Measurements from ENCODE around the gene IGFBP5.

IGFBP5 gene

DNA sequence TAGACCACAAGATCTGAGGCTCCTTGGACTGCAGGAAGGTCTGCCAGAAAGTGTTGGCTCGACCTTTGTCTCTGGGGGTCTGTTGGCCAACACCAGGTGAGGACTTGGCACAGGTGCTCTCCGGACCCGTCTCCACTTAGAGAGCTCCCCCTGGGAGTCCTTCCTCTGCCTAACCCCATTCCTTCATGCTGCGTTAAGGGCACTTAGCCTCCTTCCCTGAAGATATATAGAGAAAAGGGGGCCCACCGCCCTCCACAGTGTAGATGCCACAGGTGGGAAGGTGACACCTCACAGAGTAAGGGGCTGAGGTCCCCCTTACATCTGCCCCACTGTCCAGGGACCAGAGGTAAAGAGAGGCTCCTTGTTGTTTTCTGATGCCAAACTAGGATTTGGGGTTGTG lies 8.2 kb downstream of the IGFBP5 start:
- DNase-seq, result no peak

DNA sequence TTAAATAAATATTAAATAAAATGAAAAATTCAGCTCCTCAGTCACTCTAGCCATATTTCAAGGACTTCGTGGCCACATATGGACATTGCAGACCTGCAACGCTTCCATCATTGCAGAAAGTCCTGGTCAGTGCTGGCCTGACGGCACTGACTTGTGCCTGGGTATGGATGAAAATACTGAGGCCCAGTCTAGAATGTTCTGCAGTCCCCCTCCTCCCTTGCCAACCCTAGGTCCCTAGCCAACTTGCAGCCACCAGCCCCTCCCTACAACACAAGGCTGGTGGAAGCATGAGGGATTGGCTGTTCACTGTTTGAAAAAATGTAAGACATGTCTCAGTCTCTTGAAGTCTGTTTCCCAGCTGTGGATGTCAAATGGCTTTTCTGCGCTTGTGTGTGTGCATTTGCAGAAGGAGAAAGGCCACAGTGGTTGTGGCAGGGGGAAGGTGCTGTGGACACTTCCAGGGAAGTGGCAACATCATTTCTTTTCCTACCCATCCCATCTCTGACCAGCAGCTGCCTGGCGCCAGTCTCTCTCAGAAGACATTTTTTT lies 9.9 kb downstream of the IGFBP5 start:
- no peak for DNase-seq

DNA sequence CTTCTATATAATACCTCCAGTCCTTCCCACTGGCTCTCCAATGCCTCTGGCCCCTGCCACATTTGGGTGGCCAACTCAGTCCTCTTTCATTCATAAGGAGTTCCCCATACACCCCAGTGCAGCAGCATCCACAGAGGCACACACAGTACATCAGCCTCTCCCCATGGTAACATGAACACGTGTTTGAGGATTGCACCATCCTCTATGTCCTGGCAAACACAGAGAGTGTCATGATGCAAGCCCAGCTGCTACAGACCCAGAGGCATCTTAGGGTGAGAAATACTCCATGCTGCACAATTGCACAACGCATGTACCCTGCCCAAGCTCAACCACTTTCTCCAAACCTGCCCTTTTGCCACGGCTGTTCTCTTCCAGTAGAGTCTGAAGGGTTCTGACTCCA lies 11.5 kb downstream of the IGFBP5 start:
- no peak for DNase-seq

DNA sequence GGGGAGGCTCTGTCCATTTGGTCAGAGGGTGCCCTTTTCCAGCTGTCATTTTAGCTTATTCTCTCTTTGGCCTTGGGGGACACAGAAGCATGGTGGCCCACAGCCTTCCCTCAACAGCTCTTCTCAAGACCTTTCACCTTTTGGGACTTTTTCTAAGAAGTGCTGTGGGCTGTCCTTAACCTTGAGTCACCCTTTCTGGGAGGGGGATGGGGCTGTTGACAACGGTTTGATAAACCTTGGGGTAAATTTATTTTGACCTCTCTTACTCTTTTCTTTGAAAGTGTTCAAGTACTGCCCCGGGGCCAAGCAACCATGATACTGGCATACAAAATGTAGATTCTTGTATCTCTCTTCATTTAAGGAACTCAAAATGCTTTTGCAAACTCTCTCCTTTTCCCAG lies 13.7 kb downstream of the IGFBP5 start:
- no peak for DNase-seq

DNA sequence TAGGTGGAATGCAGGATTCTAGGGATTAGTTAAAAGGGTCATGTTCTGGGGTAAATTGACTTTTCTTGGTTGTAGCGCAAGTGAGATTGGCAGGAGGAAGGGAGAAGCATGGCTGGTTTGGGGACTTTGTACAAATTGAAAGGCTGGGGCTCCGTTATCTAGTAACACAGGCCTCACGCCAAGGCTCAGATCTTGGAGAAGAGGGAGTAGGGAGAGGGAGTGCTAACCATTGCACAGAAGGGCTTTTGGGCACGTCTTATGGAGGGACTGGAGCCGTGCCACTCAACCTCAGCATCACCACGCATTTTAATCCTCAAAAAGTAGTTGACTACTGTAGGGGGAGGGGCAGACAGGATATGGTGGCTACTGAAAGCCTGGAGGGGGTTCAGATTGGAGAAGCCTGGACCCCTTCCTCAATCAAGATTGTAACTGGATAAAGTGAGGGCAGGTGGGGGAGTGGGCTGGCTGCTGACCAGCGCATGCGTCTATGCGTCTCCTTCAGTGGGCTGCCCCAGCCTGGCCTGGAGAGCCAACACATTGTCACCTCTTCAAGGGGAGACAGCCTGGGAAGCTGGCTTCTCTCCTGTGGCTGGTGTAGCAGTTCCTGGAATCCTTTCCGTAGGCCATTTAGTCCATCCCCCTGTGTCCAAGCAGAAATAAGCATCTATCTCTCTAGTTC lies 14.3 kb downstream of the IGFBP5 start:
- no peak for DNase-seq

DNA sequence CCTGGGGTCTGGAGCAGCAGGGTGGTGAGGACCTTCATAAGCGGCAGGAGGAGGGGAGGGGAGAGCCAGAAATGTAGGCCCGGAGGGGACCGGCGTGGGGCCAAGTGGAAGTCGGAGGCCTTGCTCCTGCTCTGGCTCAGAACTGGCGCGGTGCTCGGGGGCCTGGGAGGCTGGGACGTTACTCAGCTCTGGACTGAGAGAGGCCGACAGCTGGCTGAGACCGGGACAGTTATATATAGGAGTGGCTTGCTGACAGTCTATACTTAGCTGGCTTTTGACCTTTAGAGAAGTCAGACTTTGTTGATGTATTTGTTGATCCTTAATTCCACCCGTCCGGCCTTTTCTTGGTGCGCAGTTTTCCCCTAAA lies 15.7 kb downstream of the IGFBP5 start:
- no peak for DNase-seq

DNA sequence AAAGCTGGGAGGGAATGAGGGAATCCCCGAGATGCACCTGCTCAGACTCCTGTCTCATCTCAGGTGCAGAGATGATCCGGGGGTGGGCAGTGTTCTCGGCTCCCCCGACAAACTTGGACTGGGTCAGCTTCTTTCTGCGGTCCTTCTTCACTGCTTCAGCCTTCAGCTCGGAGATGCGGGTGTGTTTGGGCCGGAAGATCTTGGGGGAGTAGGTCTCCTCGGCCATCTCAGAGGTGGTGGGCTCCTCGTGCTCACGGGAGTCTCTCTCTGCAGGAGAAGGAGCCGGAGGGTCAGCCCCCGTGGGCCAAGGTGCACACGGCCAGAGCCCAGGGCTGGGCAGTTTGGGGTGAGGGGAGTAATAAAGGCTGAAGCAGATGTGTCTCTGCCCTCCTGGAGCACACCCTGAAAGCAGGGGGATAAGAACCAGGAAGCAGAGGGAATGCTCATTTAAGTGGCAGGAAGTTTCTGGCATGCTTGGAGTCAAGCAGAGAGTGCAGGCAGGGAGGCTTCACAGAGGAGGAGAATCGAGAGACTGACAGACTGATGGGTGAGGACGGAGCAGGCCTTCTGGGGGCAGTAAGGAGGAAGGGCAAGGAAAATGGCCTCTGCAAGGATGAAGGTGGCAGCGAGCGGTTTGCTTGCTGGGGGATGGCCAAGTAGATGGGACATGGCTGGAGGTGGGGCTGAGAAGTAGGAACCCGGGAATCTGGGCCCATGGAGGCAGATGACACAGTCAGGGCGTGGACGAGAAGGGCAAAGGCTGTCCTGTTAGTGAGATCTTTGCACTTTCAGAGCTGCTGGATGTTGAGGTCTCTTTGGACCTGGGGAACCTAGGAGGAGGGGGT lies 16.3 kb downstream of the IGFBP5 start:
- DNase-seq, result no peak

DNA sequence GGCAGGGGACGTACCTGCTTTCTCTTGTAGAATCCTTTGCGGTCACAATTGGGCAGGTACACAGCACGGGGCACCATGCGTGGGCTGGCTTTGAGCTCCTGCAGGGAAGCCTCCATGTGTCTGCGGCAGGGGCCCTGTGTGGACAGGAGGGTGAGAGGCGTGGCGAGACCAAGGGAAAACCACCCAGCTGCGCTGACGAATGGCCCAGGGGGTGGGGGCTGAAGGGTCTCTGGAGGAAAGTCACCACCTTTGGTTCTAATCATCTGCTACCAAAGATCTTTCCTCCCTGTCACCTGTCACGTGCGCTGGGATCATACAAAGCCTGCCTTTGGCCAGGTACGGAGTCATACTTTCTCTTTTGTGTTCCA lies 17.3 kb downstream of the IGFBP5 start:
- no peak for DNase-seq

DNA sequence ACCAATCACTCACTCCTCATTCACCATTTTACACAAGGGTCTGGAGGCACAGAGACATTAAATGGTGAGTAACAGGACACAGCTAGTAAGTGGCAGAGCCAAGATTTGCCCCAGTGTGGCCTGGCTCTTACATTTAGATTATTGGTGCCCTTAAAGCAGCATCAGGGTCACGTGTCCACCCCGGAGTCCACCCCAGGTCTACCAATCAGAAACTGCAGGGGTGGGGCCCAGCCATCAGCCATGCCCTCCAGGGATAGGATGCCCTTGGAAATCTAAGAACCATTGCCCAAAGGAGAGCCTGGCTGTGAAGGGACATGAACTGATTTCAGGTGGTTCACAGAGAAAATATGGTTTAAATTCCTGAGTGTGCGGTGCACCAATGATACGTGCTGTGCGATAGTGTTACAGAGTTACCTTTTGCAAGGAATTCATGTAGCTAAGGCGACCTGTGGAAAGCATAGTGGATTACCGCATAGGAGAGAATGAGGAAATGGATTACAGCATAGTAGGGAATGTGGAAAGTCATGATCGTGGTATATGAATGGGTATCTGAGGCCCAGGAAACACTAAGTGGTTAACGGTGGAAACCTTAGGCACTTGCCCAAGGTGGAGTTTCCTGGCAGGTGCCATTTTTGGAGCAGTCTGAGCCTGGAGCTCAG lies 17.8 kb downstream of the IGFBP5 start:
- DNase-seq, result no peak

DNA sequence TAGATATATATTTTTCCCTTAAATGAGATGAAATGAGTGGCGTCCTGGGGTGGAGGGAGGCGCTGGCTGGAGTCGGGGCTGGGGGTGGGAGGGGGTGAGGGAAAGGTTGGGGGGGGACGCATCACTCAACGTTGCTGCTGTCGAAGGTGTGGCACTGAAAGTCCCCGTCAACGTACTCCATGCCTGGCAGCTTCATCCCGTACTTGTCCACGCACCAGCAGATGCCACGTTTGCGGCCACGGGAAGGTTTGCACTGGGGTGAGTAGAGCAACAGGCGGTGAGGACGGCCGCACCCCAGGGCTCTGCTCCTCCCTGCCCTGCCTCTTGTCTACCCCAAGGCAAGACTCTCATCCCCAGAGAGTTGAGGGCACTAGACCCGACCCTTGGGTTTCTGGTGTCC lies 18.7 kb downstream of the IGFBP5 start:
- DNase-seq, result no peak

DNA sequence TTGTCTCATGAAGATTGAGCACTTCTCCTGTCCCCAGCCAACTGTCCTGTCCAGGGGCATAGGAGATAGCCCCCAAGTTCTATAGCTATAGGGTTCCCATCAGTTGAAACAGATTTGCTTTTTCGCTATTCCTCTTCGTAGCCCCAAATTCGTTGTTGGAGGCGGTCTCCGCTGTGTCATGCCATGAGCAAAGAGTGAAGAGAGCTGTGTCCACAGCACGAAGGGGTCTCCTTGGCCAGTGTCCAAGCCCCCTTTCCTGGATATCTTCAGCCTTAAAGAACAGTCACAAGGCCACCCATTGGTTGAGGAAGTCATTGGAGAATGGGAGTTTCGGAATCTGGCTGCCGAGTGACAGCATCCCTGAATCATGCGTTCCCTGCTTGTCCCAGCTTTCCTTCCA lies 21.0 kb downstream of the IGFBP5 start:
- no peak for DNase-seq

DNA sequence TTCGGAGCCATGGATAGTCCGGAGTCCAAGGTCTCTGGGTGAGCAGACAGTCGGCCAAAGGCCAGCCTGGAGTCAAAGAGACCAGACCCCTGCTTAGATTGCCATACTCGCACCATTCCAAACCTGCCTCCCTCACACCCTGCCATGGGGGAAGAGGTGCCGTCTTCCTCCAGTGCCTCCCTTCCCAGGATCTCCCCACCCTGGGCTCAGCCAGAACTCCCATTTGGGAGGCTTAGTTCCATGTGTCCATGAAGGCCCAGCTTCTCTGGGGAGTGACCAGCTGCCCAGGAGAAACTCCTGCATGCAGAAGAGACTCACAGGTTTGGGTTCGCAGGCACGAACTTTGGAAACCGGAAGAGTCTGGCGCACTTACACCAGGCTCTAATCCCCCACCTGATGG lies 21.7 kb downstream of the IGFBP5 start:
- DNase-seq, result no peak

DNA sequence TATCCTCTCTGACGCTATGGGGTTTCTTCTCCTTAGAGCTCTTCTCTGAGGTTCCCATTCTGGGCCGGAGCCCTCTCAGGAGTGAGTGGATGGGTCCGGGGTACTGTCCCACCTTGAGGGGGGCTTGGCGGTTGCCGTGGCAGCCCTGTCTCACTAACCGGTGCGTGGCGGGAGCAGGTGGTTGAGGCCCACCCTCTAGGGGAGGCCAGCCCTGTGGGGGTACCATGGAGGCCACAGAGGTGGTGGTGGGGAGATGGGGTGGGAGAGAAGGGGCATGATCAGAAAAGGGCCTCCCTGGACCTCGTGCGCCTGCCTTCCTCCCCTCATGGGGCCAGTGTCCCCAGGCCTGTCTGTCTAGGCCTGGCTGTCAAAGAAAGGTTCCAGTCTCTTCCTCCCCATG lies 22.3 kb downstream of the IGFBP5 start:
- no peak for DNase-seq

DNA sequence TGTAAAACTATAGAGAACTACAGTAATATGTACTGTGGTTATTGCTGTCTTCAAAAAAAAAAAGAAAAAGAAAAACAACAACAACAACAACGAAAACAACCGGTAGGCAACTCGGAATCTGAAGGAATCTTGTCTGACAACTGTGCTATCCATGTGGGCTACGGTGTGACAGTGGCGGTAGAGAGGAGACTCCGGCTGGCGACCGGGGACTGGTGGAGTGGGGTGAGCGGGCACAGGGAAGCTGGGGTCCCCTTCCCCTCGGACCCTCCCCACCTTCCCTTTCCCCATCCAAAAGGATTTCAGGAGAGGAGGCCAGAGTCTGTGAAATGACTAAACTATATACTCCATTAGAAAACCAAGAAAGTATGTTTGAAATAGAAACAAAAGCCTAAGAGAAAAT lies 22.9 kb downstream of the IGFBP5 start:
- DNase-seq, result no peak

DNA sequence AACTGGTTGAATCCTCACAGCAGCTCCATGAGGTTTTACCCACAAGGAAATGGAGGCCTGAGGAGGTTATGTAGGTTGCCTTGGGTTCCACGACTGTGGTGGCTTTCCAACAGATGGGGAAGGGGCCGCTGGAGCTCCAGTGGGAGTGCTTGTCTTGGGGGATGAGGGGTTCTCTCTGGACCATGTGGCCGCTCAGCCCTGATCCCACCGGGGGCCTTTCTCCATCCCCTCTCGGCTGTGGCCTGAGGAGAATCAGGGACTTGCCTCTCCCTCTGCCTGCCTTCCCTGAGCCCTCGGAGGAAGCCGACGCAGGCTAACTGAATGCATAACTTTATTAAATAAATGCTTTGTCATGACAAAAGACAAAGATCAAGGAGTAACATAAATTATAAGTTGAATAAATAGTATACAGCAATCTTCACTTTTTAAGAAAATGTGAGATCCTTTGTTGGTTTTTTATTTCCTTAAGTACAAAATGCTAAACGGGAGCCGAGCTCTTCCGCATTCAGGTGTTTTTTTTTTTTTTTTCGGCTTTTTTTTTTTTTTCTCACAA lies 23.5 kb downstream of the IGFBP5 start:
- DNase-seq, result no peak

DNA sequence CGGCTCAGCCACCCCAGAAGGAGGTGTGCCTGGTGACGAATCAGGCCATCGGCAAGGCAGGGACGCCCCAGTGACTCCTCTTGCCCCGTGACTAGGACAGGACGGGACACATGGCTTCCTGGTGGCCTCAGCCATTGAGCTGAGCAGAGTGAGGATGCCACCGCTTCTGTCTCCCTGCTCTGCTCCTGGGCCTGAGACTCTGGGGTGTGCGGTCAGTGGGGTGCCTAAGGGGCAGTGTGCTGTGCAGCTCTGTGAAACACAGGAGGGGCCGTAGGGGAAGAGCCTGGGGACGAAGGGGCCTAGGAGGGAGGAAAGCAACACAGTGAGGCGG lies 24.3 kb downstream of the IGFBP5 start:
- DNase-seq, result no peak

DNA sequence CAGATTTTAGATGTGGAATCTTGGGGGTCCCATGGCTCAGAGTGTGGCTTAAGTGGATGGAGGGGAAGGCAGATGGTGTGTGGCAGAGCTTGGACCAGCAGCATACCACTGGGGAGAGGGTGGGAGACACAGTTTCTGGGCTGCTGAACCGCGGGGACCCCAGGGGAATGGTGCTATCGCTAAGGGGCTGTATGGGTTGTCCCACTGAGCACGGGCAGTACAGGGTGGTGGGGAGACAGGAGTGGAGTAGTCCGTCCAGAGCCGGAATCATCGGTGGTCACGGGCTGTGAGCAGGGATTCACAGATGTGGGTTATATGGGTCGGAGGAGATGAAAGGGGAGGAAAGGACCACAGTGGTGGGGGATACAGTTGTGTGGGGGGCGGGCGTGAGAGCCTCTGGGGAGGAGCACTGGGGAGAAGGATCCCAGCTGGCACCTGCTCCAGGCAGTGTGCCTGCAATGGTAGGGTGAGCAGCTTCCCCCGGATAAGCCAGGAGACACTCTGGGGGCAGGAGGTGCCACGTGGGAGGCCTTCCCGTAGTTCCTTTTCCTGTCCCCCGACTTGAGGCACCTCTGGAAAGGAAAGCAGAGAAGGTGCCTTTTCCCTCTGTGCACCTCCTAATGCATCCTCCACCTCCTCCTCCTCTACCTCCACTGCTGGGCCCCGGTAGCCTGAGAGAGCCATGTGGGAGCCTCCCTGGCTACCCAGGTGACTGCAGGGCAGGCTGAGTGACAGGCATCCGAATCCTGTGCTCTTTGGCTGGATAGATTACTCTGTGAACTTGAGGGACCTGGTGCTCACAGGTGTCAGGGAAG lies 24.9 kb downstream of the IGFBP5 start:
- DNase-seq, result no peak

DNA sequence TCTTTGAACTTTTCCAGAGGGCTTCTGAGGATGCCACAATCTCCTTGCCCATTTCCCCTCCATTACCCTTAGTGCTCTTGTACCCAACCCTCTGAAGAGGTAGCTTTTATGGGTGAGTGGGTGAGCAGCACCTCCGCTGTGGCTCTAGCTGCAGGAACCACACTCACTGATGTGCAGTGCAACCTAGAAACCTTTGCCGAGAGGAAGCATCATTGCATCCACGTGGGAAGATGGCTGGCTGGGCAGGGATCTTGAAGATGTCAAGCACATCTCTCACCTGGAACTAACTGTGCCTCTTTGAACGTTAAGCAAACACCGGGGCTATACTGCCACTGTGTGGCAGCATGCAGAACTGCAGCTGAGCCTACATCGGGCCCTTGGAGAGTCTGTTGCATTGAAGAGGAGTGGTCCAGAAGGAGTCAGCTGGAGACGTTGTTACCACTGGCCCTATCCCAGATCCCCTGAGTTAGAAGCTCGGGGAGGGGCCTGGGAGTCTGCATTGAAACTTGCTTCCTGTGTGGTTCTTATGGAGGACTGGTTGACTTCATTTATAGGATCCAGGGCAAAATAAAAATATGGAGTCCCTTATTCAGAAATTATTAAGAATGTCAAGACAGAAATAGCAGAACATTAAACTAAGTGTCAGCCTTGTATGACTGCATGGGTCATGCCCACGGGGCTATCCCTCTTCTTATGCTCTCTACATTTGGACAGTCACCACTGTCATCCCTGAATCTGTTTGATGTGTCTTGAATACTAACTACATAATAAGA lies 28.7 kb downstream of the IGFBP5 start:
- peak; percentile 75 for DNase-seq

DNA sequence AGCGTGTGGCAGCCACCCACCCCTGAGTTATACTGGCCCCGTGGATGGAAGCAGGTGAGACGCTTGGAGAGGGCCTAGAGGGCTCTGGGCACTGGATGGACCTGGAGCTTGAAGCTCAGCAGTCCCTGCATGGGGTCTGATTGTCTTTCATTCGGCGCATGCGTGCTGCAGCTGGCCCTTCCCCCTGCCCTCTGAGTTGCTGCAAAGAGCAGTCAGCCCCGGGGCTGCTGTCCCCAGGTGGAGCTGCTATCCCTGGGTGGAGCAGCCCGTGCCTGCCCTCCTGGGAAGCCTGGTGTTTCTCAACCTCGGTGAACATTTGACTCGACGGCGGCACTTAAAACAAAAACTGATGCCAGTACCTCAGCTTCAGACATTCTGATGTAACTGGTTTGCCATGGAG lies 29.6 kb downstream of the IGFBP5 start:
- no peak for DNase-seq

DNA sequence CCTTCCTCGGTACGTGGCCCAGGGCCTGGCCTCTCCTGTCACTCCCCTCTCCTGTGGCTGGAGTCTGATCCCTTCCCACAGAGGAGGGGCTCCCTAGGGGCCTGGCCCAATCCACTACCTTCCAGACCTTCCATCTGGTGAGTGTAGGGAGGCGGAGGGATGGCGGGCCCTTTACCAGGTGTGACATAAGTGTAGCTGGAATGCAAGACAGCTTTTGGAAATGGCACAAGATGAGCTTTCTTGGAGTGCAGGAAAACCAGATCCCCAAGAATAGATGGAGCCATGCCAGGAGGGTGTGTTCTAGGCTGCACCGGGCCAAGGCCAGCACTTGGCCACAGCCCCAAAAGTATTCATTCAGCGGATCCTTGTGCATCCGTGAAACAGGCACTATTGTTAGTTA lies 30.1 kb downstream of the IGFBP5 start:
- no peak for DNase-seq

DNA sequence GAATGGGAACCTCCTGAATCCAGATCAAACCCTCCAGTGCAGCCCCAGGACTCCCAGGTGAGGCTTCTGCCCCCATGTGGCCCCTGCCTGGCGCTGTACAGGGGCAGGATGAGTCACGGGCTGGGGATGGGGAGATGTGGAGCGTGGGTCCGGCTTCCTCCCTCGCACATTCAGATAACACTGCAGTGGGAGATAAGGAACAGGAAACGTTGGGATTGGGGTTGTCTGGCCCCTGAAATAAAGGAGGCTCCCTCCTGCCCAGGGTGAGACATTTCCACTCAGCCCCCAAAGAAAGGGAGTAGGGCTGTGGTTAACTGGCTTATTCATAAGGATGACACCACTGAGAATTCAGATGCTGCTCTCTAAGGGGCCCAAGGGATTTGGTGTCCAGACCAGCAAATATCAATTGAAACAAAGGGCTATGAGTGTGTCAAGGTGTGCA lies 30.7 kb downstream of the IGFBP5 start:
- DNase-seq, result no peak

DNA sequence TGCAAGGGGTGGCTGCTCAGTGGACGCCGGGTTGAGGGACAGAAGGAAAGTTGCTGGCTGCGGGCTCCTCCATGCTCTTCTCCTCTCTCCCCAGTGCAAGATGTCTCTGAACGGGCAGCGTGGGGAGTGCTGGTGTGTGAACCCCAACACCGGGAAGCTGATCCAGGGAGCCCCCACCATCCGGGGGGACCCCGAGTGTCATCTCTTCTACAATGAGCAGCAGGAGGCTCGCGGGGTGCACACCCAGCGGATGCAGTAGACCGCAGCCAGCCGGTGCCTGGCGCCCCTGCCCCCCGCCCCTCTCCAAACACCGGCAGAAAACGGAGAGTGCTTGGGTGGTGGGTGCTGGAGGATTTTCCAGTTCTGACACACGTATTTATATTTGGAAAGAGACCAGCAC lies 31.5 kb downstream of the IGFBP5 start:
- DNase-seq, result no peak

Data from activated T-cell treated with anti-CD3 and anti-CD28 coated beads, Interleukin-2, amount 50 U/mL, for 1 hour (primary cell).